Activated CD4-positive, alpha-beta T cell treated with anti-CD3 and anti-CD28 coated beads, Interleukin-2, amount 50 U/mL, for 4 hours (primary cell): ENCODE data around the gene CNPPD1.

Source experiments
- DNase-seq, 2 experiments: peaks; one replicate each; pipeline ENCODE4 v3.0.0-alpha.2; 2020

Gene CNPPD1

GRCh38 chr2:219178377-219179175 lies 1.9 kb upstream of the CNPPD1 start:
- DNase-seq, result peak; percentile 14 to 21

GRCh38 chr2:219177552-219178376 lies 1.0 kb upstream of the CNPPD1 start, which contains the start of gene RETREG2:
Gene RETREG2, plus strand, starts transcription at chr2:219178275. Its CDS starts 78 bp downstream, at chr2:219178353.
- DNase-seq, result peak; percentile 62

- DNase-seq, result peak in 1 of 2 experiments; percentile 8
Measured at GRCh38 chr2:219175928-219176817, 552 bp downstream of the CNPPD1 start.

- DNase-seq, result no peak
Measured at GRCh38 chr2:219175486-219175885, 1.2 kb downstream of the CNPPD1 start.

GRCh38 chr2:219174801-219175200 lies 1.9 kb downstream of the CNPPD1 start:
- no peak for DNase-seq

- DNase-seq, result no peak
Measured at GRCh38 chr2:219174146-219174545, 2.6 kb downstream of the CNPPD1 start.

- no peak for DNase-seq
Measured at GRCh38 chr2:219173176-219173575, 3.5 kb downstream of the CNPPD1 start.

- no peak for DNase-seq
Measured at GRCh38 chr2:219172231-219173154, 4.2 kb downstream of the CNPPD1 start.

- DNase-seq, result no peak
Measured at GRCh38 chr2:219171231-219171651, 5.5 kb downstream of the CNPPD1 start.

GRCh38 chr2:219169930-219170654 lies 6.6 kb downstream of the CNPPD1 start, which contains the start of gene SLC23A3:
Gene SLC23A3, minus strand, starts transcription at chr2:219170029. Its CDS starts 45 bp downstream, at chr2:219169984.
- DNase-seq, result no peak

GRCh38 chr2:219168932-219169331 lies 7.8 kb downstream of the CNPPD1 start:
- DNase-seq, result no peak

GRCh38 chr2:219168526-219168925 lies 8.2 kb downstream of the CNPPD1 start:
- no peak for DNase-seq

GRCh38 chr2:219167997-219168396 lies 8.7 kb downstream of the CNPPD1 start:
- DNase-seq, result no peak

- no peak for DNase-seq
Measured at GRCh38 chr2:219165058-219165911, 11.4 kb downstream of the CNPPD1 start.

GRCh38 chr2:219163156-219163555 lies 13.6 kb downstream of the CNPPD1 start:
- DNase-seq, result no peak

- no peak for DNase-seq
Measured at GRCh38 chr2:219161097-219161496, 15.6 kb downstream of the CNPPD1 start.

- peak; percentile 89 to 91 for DNase-seq
Measured at GRCh38 chr2:219160186-219161017, 16.3 kb downstream of the CNPPD1 start, which contains the start of gene NHEJ1. Gene NHEJ1, minus strand, starts transcription at chr2:219160815. Its CDS starts 2,453 bp downstream, at chr2:219158362.

GRCh38 chr2:219159771-219160185 lies 16.9 kb downstream of the CNPPD1 start:
- DNase-seq, result no peak

- DNase-seq, result no peak
Measured at GRCh38 chr2:219158586-219158985, 18.1 kb downstream of the CNPPD1 start.
